ENCODE data around the gene PSMD11.

GRCh38 chr17:32497431-32498205 lies 53.3 kb downstream of the PSMD11 start:
- TF ChIP-seq POLR2A (IDR thresholded peaks at IDR 0.05) = no peak
- TF ChIP-seq, protein P1, sequence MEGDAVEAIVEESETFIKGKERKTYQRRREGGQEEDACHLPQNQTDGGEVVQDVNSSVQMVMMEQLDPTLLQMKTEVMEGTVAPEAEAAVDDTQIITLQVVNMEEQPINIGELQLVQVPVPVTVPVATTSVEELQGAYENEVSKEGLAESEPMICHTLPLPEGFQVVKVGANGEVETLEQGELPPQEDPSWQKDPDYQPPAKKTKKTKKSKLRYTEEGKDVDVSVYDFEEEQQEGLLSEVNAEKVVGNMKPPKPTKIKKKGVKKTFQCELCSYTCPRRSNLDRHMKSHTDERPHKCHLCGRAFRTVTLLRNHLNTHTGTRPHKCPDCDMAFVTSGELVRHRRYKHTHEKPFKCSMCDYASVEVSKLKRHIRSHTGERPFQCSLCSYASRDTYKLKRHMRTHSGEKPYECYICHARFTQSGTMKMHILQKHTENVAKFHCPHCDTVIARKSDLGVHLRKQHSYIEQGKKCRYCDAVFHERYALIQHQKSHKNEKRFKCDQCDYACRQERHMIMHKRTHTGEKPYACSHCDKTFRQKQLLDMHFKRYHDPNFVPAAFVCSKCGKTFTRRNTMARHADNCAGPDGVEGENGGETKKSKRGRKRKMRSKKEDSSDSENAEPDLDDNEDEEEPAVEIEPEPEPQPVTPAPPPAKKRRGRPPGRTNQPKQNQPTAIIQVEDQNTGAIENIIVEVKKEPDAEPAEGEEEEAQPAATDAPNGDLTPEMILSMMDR (IDR thresholded peaks at IDR 0.05) = no peak

Data from adrenal gland (tissue), 5 donors.